ENCODE data around the gene PAIP2B.

Gene PAIP2B

DNA sequence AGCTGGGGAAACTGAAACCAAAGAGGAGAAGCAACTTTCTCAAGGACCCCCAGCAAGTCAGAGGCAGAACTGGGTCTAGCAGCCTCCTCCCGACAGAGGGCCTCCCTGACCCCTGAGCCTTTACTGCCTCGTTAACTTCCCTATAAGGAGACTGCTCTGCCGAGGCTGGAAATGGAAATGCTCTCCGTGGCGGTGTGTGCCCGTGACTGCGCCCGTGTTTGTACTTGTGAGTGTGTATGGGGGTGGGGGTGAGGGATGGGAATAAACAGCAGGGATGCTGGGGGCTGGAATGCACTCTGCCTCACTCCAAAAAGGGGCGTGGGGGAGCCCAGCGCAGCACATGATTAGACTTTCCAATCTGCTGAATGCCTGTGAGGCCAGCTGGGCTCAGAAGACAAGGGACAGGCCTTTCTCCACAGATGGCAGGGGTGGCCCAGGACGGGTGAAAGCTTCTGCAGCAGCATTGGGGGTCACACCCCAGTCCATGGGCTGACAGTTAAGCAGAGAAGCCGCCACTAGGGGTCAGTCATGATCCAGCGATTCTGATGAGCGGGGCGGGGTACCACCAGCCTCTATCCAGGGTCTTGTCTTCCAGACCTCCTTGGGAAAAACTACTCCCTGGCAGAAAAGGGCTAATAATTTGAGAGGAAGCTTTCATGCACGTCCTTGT lies 69.6 kb downstream of the PAIP2B start:
- Histone ChIP-seq H3K4me1 (no peaks in the 10 kb centered on the region), H3K79me2 (no peaks in the 10 kb centered on the region), H3K9ac (no peak overlapping the region), H3K27me3 (ENCODE audit: control insufficient read depth, insufficient read depth, low read length) (no peaks in the 10 kb centered on the region), H3K36me3 (ENCODE audit: control insufficient read depth, insufficient read depth, low read length) (no peaks in the 10 kb centered on the region), H2AFZ (peak overlapping the region; percentile 44), H3K4me3 (ENCODE audit: low read depth, low read length) (no peak overlapping the region), H3K27ac (no peak overlapping the region), H3K4me2 (ENCODE audit: low read length) (no peak overlapping the region), H3K9me3 (ENCODE audit: control insufficient read depth, low read length) (no peaks in the 10 kb centered on the region)
- TF ChIP-seq, protein P1, sequence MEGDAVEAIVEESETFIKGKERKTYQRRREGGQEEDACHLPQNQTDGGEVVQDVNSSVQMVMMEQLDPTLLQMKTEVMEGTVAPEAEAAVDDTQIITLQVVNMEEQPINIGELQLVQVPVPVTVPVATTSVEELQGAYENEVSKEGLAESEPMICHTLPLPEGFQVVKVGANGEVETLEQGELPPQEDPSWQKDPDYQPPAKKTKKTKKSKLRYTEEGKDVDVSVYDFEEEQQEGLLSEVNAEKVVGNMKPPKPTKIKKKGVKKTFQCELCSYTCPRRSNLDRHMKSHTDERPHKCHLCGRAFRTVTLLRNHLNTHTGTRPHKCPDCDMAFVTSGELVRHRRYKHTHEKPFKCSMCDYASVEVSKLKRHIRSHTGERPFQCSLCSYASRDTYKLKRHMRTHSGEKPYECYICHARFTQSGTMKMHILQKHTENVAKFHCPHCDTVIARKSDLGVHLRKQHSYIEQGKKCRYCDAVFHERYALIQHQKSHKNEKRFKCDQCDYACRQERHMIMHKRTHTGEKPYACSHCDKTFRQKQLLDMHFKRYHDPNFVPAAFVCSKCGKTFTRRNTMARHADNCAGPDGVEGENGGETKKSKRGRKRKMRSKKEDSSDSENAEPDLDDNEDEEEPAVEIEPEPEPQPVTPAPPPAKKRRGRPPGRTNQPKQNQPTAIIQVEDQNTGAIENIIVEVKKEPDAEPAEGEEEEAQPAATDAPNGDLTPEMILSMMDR (IDR thresholded peaks at IDR 0.05): peak; percentile 31

DNA sequence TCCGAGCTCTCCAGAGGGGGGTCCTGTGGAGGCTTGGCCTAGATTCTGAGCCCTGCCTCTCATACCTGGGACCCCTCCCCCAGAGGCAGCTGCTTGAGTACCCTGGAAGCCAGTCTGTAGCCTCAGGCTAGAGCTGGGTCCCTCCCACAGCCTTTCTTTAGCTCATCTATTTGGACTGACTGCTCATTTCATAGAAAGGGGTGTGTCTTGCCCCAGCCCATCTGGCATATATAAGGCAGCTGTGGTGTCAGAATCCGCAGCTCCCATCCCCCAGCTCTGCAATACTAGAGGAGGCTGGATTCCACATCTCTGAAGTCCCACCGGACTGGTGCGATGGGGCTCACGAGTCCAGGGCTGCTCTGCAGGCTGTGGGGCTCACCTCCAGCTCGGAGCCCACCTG lies 70.3 kb downstream of the PAIP2B start:
- no peaks in the 10 kb centered on the region for H3K36me3 ChIP-seq (ENCODE audit: control insufficient read depth, insufficient read depth, low read length)
- no peak overlapping the region for H3K4me2 ChIP-seq (ENCODE audit: low read length)
- TF ChIP-seq, protein P1 (IDR thresholded peaks at IDR 0.05): no peak
- H3K79me2 ChIP-seq: no peaks in the 10 kb centered on the region
- H3K4me3 ChIP-seq (ENCODE audit: low read depth, low read length): no peak overlapping the region
- no peak overlapping the region for H2AFZ ChIP-seq
- H3K4me1 ChIP-seq: no peaks in the 10 kb centered on the region
- H3K9me3 ChIP-seq (ENCODE audit: control insufficient read depth, low read length): no peaks in the 10 kb centered on the region
- no peaks in the 10 kb centered on the region for H3K27me3 ChIP-seq (ENCODE audit: control insufficient read depth, insufficient read depth, low read length)
- H3K9ac ChIP-seq: no peak overlapping the region
- H3K27ac ChIP-seq: no peak overlapping the region

DNA sequence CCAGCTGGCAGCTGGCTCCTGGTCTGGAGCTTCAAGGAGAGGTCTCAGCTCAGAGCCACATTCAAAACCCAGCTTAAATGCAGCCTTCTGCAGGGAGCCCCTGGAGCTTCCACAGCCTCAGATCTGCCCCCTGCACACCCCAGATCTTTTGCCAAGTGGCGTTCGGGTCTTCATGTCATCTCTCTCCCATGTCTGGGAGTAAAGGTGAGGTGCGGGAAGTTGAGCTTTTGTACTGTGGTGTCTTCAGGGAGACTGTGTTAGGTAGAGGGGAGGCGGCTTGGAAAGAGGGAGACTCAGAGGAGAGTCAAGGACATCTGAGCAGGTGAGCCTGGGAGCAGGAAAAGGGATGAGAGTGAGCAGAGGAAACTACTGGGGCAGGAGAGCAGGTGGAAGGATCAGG lies 71.1 kb downstream of the PAIP2B start:
- TF ChIP-seq, protein P1 (IDR thresholded peaks at IDR 0.05): no peak
- H3K9me3 ChIP-seq (ENCODE audit: control insufficient read depth, low read length): no peaks in the 10 kb centered on the region
- no peaks in the 10 kb centered on the region for H3K4me1 ChIP-seq
- no peak overlapping the region for H3K27ac ChIP-seq
- no peak overlapping the region for H3K9ac ChIP-seq
- no peaks in the 10 kb centered on the region for H3K27me3 ChIP-seq (ENCODE audit: control insufficient read depth, insufficient read depth, low read length)
- no peak overlapping the region for H2AFZ ChIP-seq
- H3K4me2 ChIP-seq (ENCODE audit: low read length): no peak overlapping the region
- no peaks in the 10 kb centered on the region for H3K36me3 ChIP-seq (ENCODE audit: control insufficient read depth, insufficient read depth, low read length)
- no peak overlapping the region for H3K4me3 ChIP-seq (ENCODE audit: low read depth, low read length)
- H3K79me2 ChIP-seq: no peaks in the 10 kb centered on the region

DNA sequence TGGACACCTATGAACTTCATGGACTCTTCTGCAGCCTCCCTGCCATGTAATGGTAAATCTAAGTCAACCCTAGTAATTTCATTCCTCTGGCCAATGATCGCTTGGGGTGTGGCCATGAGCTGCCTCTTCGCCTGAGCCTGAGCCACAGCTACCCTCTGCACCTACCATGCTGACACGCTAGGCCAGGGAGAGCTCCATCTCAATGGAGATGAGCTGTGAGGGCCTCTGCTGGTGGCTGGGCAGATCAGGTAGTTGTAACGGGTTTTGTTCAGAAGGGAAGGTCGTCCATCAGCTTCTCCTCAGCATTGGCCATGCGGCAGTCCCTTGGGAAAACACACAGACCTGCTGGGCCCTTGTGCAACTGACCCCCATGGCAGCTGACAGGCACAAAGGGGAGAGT lies 72.1 kb downstream of the PAIP2B start:
- H3K4me2 ChIP-seq (ENCODE audit: low read length): no peak overlapping the region
- H3K9ac ChIP-seq: no peak overlapping the region
- no peaks in the 10 kb centered on the region for H3K4me1 ChIP-seq
- H2AFZ ChIP-seq: no peak overlapping the region
- no peaks in the 10 kb centered on the region for H3K79me2 ChIP-seq
- no peak overlapping the region for H3K27ac ChIP-seq
- no peak overlapping the region for H3K4me3 ChIP-seq (ENCODE audit: low read depth, low read length)
- H3K9me3 ChIP-seq (ENCODE audit: control insufficient read depth, low read length): no peaks in the 10 kb centered on the region
- TF ChIP-seq, protein P1 (IDR thresholded peaks at IDR 0.05): no peak
- H3K27me3 ChIP-seq (ENCODE audit: control insufficient read depth, insufficient read depth, low read length): no peaks in the 10 kb centered on the region
- no peaks in the 10 kb centered on the region for H3K36me3 ChIP-seq (ENCODE audit: control insufficient read depth, insufficient read depth, low read length)

DNA sequence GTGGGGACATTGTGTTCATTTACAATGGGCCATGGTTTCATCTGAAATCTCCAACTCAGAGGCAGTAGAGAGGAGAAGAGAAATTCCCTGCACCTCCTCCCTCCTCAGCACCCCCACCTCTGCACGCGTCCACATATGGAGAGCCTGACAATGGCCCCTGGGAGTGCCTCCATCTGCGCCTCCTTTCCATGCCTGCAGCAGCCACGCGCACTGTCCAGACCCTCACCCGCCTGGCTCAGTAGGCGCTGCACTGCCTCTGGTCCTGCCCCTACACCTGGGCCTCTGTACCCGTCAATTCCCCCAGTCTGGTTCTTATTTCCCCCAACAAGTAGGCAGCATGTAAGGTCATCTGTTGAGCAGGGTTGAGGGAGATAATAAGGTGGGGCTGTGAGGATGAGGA lies 72.6 kb downstream of the PAIP2B start:
- H2AFZ ChIP-seq: no peak overlapping the region
- no peaks in the 10 kb centered on the region for H3K27me3 ChIP-seq (ENCODE audit: control insufficient read depth, insufficient read depth, low read length)
- H3K79me2 ChIP-seq: no peaks in the 10 kb centered on the region
- no peak overlapping the region for H3K9ac ChIP-seq
- no peak overlapping the region for H3K4me3 ChIP-seq (ENCODE audit: low read depth, low read length)
- H3K4me2 ChIP-seq (ENCODE audit: low read length): no peak overlapping the region
- no peaks in the 10 kb centered on the region for H3K4me1 ChIP-seq
- TF ChIP-seq, protein P1 (IDR thresholded peaks at IDR 0.05): no peak
- H3K9me3 ChIP-seq (ENCODE audit: control insufficient read depth, low read length): no peaks in the 10 kb centered on the region
- no peak overlapping the region for H3K27ac ChIP-seq
- no peaks in the 10 kb centered on the region for H3K36me3 ChIP-seq (ENCODE audit: control insufficient read depth, insufficient read depth, low read length)
